GM12878 (cell line): ENCODE data around the gene MYRF.

Source experiments
- CTCF ChIP-seq, 3 experiments: IDR thresholded peaks in 2 of 3; conservative IDR thresholded peaks in 1 of 3; 2 replicates each; pipeline ENCODE4 v1.5.1; 2011; ENCODE audit warnings: low read depth in 3 of 3, low read length in 3 of 3, mild to moderate bottlenecking in 3 of 3, control low read depth in 2 of 3, moderate library complexity in 2 of 3, inconsistent platforms in 1 of 3, mixed read lengths in 1 of 3; ENCODE audit not compliant: control insufficient read depth in 2 of 3, insufficient read depth in 1 of 3; ENCODE audit errors: extremely low read depth in 1 of 3
- EP300 ChIP-seq, 2 experiments: fragments of 150-350 bp in 1 of 2; IDR thresholded peaks; 2 replicates each; pipeline ENCODE4 v1.6.1; 2011 to 2012; ENCODE audit warnings: low read depth in 2 of 2, low read length in 2 of 2, borderline replicate concordance in 1 of 2, improper control_type of control experiment in 1 of 2, inconsistent platforms in 1 of 2; ENCODE audit not compliant: control insufficient read depth in 1 of 2
- EZH2 ChIP-seq: IDR thresholded peaks from 2 replicates; pipeline ENCODE4 v1.6.1; 2012; ENCODE audit warnings: low read depth, mild to moderate bottlenecking, control low read depth, inconsistent platforms, low read length, borderline replicate concordance; ENCODE audit not compliant: control insufficient read depth
- FOXM1 ChIP-seq: IDR thresholded peaks from 2 replicates; pipeline ENCODE4 v1.6.1; 2012; ENCODE audit warnings: low read depth, mild to moderate bottlenecking, inconsistent platforms, low read length, moderate library complexity
- HCFC1 ChIP-seq: fragments of 150-350 bp; IDR thresholded peaks from 2 replicates; pipeline ENCODE4 v1.6.1; 2014; ENCODE audit warnings: low read length
- JUND ChIP-seq: IDR thresholded peaks from 2 replicates; pipeline ENCODE4 v1.6.1; 2012; ENCODE audit warnings: low read depth, mild to moderate bottlenecking, low read length, improper control_type of control experiment, moderate library complexity
- POLR2AphosphoS5 ChIP-seq: IDR thresholded peaks from 2 replicates; pipeline ENCODE4 v1.6.1; 2011; ENCODE audit warnings: mild to moderate bottlenecking, low read length, inconsistent platforms
- SP1 ChIP-seq: IDR thresholded peaks from one replicate; pipeline ENCODE4 v1.6.1; 2011; ENCODE audit warnings: low read depth, low read length
- TAF1 ChIP-seq: IDR thresholded peaks from 2 replicates; pipeline ENCODE4 v1.6.1; 2011; ENCODE audit warnings: mild to moderate bottlenecking, low read depth, low read length, borderline replicate concordance
- TARDBP ChIP-seq: IDR thresholded peaks from 2 replicates; pipeline ENCODE4 v1.6.1; 2016; ENCODE audit warnings: borderline replicate concordance
- TF ChIP-seq, protein P1 (sequence below): fragments of 450-650 bp; IDR thresholded peaks from 2 replicates; pipeline ENCODE4 v1.6.1; 2014; ENCODE audit warnings: mild to moderate bottlenecking
- TF ChIP-seq, protein P2 (sequence below): IDR thresholded peaks from 2 replicates; pipeline ENCODE4 v1.6.1; 2012; ENCODE audit warnings: mild to moderate bottlenecking, low read depth, low read length

- TF ChIP-seq, protein P1, sequence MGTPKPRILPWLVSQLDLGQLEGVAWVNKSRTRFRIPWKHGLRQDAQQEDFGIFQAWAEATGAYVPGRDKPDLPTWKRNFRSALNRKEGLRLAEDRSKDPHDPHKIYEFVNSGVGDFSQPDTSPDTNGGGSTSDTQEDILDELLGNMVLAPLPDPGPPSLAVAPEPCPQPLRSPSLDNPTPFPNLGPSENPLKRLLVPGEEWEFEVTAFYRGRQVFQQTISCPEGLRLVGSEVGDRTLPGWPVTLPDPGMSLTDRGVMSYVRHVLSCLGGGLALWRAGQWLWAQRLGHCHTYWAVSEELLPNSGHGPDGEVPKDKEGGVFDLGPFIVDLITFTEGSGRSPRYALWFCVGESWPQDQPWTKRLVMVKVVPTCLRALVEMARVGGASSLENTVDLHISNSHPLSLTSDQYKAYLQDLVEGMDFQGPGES: no peak
- no peak for TF ChIP-seq TAF1
- TF ChIP-seq FOXM1: no peak
- no peak for TF ChIP-seq EZH2
- TF ChIP-seq EP300 (IDR thresholded peaks at IDR 0.05; ENCODE audit: borderline replicate concordance in 1 of 2, control insufficient read depth in 1 of 2, low read depth in 2 of 2, low read length in 2 of 2): no peak
- TF ChIP-seq CTCF (IDR thresholded peaks at IDR 0.05 in 2 of 3, conservative IDR thresholded peaks at IDR 0.05 in 1 of 3; ENCODE audit: control insufficient read depth in 2 of 3, extremely low read depth in 1 of 3, insufficient read depth in 1 of 3, low read depth in 3 of 3, low read length in 3 of 3): peak; percentile 71 to 86 (median 83)
- TF ChIP-seq HCFC1: no peak
- TF ChIP-seq JUND: no peak
- TF ChIP-seq SP1: no peak
- TF ChIP-seq TARDBP: no peak
- TF ChIP-seq, protein P2, sequence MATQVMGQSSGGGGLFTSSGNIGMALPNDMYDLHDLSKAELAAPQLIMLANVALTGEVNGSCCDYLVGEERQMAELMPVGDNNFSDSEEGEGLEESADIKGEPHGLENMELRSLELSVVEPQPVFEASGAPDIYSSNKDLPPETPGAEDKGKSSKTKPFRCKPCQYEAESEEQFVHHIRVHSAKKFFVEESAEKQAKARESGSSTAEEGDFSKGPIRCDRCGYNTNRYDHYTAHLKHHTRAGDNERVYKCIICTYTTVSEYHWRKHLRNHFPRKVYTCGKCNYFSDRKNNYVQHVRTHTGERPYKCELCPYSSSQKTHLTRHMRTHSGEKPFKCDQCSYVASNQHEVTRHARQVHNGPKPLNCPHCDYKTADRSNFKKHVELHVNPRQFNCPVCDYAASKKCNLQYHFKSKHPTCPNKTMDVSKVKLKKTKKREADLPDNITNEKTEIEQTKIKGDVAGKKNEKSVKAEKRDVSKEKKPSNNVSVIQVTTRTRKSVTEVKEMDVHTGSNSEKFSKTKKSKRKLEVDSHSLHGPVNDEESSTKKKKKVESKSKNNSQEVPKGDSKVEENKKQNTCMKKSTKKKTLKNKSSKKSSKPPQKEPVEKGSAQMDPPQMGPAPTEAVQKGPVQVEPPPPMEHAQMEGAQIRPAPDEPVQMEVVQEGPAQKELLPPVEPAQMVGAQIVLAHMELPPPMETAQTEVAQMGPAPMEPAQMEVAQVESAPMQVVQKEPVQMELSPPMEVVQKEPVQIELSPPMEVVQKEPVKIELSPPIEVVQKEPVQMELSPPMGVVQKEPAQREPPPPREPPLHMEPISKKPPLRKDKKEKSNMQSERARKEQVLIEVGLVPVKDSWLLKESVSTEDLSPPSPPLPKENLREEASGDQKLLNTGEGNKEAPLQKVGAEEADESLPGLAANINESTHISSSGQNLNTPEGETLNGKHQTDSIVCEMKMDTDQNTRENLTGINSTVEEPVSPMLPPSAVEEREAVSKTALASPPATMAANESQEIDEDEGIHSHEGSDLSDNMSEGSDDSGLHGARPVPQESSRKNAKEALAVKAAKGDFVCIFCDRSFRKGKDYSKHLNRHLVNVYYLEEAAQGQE: no peak
- no peak for TF ChIP-seq POLR2AphosphoS5
Observed at GRCh38 chr11:61776561-61777075, 24.2 kb downstream of the MYRF start.
